Measurements from ENCODE around the gene MFAP4.
A peak's percentile ranks its signal among the peaks of the same experiment; 100 is the strongest.

MFAP4 gene

GRCh38 chr17:19377602-19378415 lies 9.2 kb downstream of the MFAP4 start:
- Histone ChIP-seq H3K27ac (replicated peaks) (peak overlapping the region; percentile 87), H3K27me3 (ENCODE audit: insufficient read depth, poor library complexity, severe bottlenecking) (no peaks in the 10 kb centered on the region), H3K4me3 (replicated peaks; ENCODE audit: insufficient read depth, low read length) (peak overlapping the region; percentile 63)
- no peak for TF ChIP-seq CTCF (IDR thresholded peaks at IDR 0.05; ENCODE audit: insufficient read depth, low read length)
- no peak for TF ChIP-seq SPI1 (IDR thresholded peaks at IDR 0.05; ENCODE audit: borderline replicate concordance, low read depth)
- TF ChIP-seq REST (IDR thresholded peaks at IDR 0.05; ENCODE audit: insufficient replicate concordance, low read depth) = peak; percentile 87
- peak; percentile 84 for TF ChIP-seq GABPA (IDR thresholded peaks at IDR 0.05; ENCODE audit: low read depth)
- TF ChIP-seq POLR2AphosphoS5 (IDR thresholded peaks at IDR 0.05; ENCODE audit: low read depth) = peak; percentile 47; the same call in 1 of the 2 replicates
- peak; percentile 88 to 92 for DNase-seq (ENCODE audit: low read depth in 1 of 2, low spot score in 1 of 2)

- no peaks in the 10 kb centered on the region for H3K27me3 ChIP-seq (ENCODE audit: insufficient read depth, poor library complexity, severe bottlenecking)
- TF ChIP-seq POLR2AphosphoS5 (IDR thresholded peaks at IDR 0.05; ENCODE audit: low read depth) = no peak
- no peak for TF ChIP-seq GABPA (IDR thresholded peaks at IDR 0.05; ENCODE audit: low read depth)
- no peak for TF ChIP-seq CTCF (IDR thresholded peaks at IDR 0.05; ENCODE audit: insufficient read depth, low read length)
- peak overlapping the region; percentile 63 for H3K4me3 ChIP-seq (replicated peaks; ENCODE audit: insufficient read depth, low read length)
- H3K27ac ChIP-seq (replicated peaks) = no peak overlapping the region
- DNase-seq (ENCODE audit: low read depth in 1 of 2, low spot score in 1 of 2) = no peak
Measured at GRCh38 chr17:19376811-19377210, 10.2 kb downstream of the MFAP4 start.

- Histone ChIP-seq H3K27ac (replicated peaks) (no peak overlapping the region), H3K4me3 (replicated peaks; ENCODE audit: insufficient read depth, low read length) (no peak overlapping the region), H3K27me3 (ENCODE audit: insufficient read depth, poor library complexity, severe bottlenecking) (no peaks in the 10 kb centered on the region)
- TF ChIP-seq POLR2AphosphoS5 (IDR thresholded peaks at IDR 0.05; ENCODE audit: low read depth) (no peak), SPI1 (IDR thresholded peaks at IDR 0.05; ENCODE audit: borderline replicate concordance, low read depth) (no peak), CTCF (IDR thresholded peaks at IDR 0.05; ENCODE audit: insufficient read depth, low read length) (no peak), GABPA (IDR thresholded peaks at IDR 0.05; ENCODE audit: low read depth) (no peak), REST (IDR thresholded peaks at IDR 0.05; ENCODE audit: insufficient replicate concordance, low read depth) (no peak)
- no peak for DNase-seq (ENCODE audit: low read depth in 1 of 2, low spot score in 1 of 2)
Measured at GRCh38 chr17:19375732-19376131, 11.3 kb downstream of the MFAP4 start.
